ENCODE measurements around the gene PHF13. TPM values are rescaled to one million over a fixed set of nuclear protein-coding genes. Genes with fewer than 3 reads are reported as not detected.

The PHF13 gene
- total RNA-seq, 2 donors from 2014 or later: 36.9 to 47.8 TPM

- Mint-ChIP-seq H3K27me3 (ENCODE audit: insufficient read depth) (no peaks in the 10 kb centered on the region), H3K27ac (no peak overlapping the region), H3K4me3 (no peak overlapping the region), H3K4me1 (no peaks in the 10 kb centered on the region), H3K36me3 (ENCODE audit: low read depth) (peaks cover 57% of the 10 kb centered on the region), H3K9me3 (no peaks in the 10 kb centered on the region)
- Histone ChIP-seq H3K4me3 (ENCODE audit: low read length) (no peak overlapping the region), H3K27ac (ENCODE audit: low read depth, low read length) (no peak overlapping the region), H3K9me3 (ENCODE audit: control insufficient read depth, low read length) (no peaks in the 10 kb centered on the region), H3K9ac (ENCODE audit: extremely low read depth, low read length, poor library complexity, severe bottlenecking) (no peak overlapping the region), H3K36me3 (ENCODE audit: control insufficient read depth, insufficient read depth, low read length) (peaks cover 51% of the 10 kb centered on the region), H3K27me3 (ENCODE audit: control insufficient read depth, insufficient read depth, low read length, poor library complexity, severe bottlenecking) (no peaks in the 10 kb centered on the region), H3K4me1 (ENCODE audit: control insufficient read depth, insufficient read depth, low read length) (no peaks in the 10 kb centered on the region)
- 92 to 95% methylated on average over 7 to 8 of the region's 8 CpGs for WGBS, 2 experiments (ENCODE audit: insufficient coverage in 1 of 2, insufficient read length in 1 of 2)
- TF ChIP-seq, protein P1, sequence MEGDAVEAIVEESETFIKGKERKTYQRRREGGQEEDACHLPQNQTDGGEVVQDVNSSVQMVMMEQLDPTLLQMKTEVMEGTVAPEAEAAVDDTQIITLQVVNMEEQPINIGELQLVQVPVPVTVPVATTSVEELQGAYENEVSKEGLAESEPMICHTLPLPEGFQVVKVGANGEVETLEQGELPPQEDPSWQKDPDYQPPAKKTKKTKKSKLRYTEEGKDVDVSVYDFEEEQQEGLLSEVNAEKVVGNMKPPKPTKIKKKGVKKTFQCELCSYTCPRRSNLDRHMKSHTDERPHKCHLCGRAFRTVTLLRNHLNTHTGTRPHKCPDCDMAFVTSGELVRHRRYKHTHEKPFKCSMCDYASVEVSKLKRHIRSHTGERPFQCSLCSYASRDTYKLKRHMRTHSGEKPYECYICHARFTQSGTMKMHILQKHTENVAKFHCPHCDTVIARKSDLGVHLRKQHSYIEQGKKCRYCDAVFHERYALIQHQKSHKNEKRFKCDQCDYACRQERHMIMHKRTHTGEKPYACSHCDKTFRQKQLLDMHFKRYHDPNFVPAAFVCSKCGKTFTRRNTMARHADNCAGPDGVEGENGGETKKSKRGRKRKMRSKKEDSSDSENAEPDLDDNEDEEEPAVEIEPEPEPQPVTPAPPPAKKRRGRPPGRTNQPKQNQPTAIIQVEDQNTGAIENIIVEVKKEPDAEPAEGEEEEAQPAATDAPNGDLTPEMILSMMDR (conservative IDR thresholded peaks at IDR 0.05): no peak
- no peak for DNase-seq
Measured at GRCh38 chr1:6630027-6630426, 16.5 kb downstream of the PHF13 start.

- Histone ChIP-seq H3K9me3 (ENCODE audit: control insufficient read depth, low read length) (no peaks in the 10 kb centered on the region), H3K4me3 (ENCODE audit: low read length) (no peak overlapping the region), H3K27ac (ENCODE audit: low read depth, low read length) (no peak overlapping the region), H3K27me3 (ENCODE audit: control insufficient read depth, insufficient read depth, low read length, poor library complexity, severe bottlenecking) (no peaks in the 10 kb centered on the region), H3K9ac (ENCODE audit: extremely low read depth, low read length, poor library complexity, severe bottlenecking) (no peak overlapping the region), H3K4me1 (ENCODE audit: control insufficient read depth, insufficient read depth, low read length) (no peaks in the 10 kb centered on the region), H3K36me3 (ENCODE audit: control insufficient read depth, insufficient read depth, low read length) (peaks cover 54% of the 10 kb centered on the region)
- Mint-ChIP-seq H3K4me1 (no peaks in the 10 kb centered on the region), H3K4me3 (no peak overlapping the region), H3K9me3 (no peaks in the 10 kb centered on the region), H3K27ac (no peak overlapping the region), H3K27me3 (ENCODE audit: insufficient read depth) (no peaks in the 10 kb centered on the region), H3K36me3 (ENCODE audit: low read depth) (peaks cover 61% of the 10 kb centered on the region)
- whole genome bisulfite sequencing, 2 experiments (ENCODE audit: insufficient coverage in 1 of 2, insufficient read length in 1 of 2): 92 to 100% methylated on average over 2 to 7 of the region's 8 CpGs
- DNase-seq: no peak
- TF ChIP-seq, protein P1 (conservative IDR thresholded peaks at IDR 0.05): no peak
Measured at GRCh38 chr1:6631058-6631457, 17.5 kb downstream of the PHF13 start.

DNA sequence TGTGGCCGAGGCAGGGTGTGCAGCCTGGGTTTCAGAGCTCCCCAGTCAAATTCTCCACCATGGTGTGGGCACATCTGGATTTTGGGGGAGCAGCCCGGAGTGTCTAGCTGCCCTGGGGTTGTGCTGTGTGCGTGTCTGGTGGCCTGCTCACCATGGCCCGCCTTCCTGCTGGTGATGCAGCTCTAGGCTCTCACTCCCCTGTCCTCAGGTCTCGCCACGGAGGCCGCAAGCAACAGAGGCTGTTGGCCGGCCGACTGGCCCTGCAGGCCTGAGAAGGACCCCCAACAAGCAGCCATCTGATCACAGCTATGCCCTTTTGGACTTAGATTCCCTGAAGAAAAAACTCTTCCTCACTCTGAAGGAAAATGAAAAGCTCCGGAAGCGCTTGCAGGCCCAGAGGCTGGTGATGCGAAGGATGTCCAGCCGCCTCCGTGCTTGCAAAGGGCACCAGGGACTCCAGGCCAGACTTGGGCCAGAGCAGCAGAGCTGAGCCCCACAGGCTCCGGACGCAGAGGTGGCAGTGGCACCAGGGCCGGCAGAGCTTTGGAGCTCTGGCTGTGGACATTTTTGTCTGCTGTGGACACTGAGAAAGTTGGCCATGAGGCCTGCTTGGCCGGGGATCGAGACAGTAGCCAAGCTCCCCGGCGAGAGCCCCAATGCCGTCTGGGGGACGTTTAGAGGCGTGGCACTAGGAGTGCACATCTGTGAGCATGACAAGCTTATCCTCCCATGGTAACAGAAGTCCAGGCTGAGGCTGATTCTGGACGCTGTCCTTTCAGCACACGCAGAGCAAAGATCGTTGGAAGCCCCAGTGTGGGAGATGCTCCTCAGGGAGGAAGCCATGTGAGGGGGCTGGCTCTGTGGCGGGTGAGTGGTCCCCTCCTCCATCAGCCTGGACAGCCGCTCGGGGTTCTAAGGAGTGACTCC, 19.3 kb downstream of the PHF13 start:
- Mint-ChIP-seq H3K4me1 (no peaks in the 10 kb centered on the region), H3K27ac (no peak overlapping the region), H3K9me3 (no peaks in the 10 kb centered on the region), H3K4me3 (no peak overlapping the region), H3K36me3 (ENCODE audit: low read depth) (peaks cover 65% of the 10 kb centered on the region), H3K27me3 (ENCODE audit: insufficient read depth) (no peaks in the 10 kb centered on the region)
- no peaks in the 10 kb centered on the region for H3K9me3 ChIP-seq (ENCODE audit: control insufficient read depth, low read length)
- H3K27me3 ChIP-seq (ENCODE audit: control insufficient read depth, insufficient read depth, low read length, poor library complexity, severe bottlenecking): no peaks in the 10 kb centered on the region
- no peak overlapping the region for H3K27ac ChIP-seq (ENCODE audit: low read depth, low read length)
- no peak overlapping the region for H3K4me3 ChIP-seq (ENCODE audit: low read length)
- TF ChIP-seq, protein P1 (conservative IDR thresholded peaks at IDR 0.05): no peak
- DNase-seq: no peak
- peaks cover 59% of the 10 kb centered on the region for H3K36me3 ChIP-seq (ENCODE audit: control insufficient read depth, insufficient read depth, low read length)
- 94% methylated on average over 22 to 29 of the region's 30 CpGs for WGBS, 2 experiments (ENCODE audit: insufficient coverage in 1 of 2, insufficient read length in 1 of 2)
- H3K4me1 ChIP-seq (ENCODE audit: control insufficient read depth, insufficient read depth, low read length): no peaks in the 10 kb centered on the region
- no peak overlapping the region for H3K9ac ChIP-seq (ENCODE audit: extremely low read depth, low read length, poor library complexity, severe bottlenecking)
